ENCODE measurements around the gene KIF26B.

KIF26B gene

DNA sequence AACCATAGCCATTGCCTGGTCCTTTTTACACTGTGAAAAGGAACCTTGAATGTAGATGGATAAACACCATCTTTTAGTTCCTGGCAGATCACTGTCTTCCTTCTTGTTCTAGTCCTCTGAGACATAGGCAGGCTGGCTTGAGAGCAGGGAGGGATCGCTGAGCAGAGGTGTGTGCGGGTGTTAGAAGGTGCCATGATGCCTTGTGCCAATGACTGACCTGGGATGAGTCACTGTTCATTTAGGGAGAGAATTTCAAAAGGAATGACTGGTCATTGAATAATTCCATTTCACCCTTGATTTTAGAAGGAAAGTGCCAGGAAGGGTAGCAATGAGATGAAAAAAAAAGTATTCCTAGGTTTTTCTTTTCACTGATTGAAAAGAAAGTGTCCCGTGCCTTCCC is 383.9 kb downstream of the KIF26B start:
- DNase-seq, result no peak

DNA sequence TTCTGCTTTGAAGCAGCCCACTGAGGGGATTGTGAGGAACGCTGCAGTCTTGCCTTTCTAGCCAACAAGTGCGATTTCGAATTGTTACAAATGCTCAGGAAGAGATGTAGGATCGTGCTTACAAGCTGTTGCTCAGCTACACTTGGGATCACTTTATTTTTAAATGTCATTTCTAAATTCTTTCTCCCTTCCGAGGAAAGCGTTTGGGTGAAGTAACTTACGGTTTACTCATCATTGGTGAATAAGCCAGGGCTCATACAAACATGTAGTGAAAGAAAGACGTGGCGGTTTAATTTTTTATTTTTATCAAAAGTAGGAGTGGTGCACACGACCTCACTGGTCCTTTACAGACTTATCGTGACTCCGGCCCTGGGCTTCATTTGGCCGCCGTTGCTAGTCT is 386.6 kb downstream of the KIF26B start:
- no peak for DNase-seq

DNA sequence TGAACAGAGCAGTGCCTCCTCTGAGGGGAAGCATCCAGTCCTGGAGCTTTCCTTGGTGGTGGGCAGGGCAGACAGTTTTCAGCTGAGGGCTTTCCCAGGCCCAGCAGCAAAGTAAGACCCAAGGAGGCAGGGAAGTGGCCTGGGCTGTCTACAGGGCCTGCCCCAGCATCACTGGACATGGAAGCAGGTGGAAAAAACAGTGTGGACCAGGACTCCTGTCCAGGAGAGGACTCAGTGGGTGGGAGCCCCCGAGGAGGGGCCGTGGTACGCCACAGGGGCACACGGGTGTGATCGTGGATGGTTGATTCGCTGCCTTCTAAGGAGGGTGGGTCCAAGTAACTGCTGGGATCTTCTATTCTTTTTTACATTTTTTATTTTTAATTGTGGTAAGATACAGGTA is 387.6 kb downstream of the KIF26B start:
- DNase-seq, result no peak

DNA sequence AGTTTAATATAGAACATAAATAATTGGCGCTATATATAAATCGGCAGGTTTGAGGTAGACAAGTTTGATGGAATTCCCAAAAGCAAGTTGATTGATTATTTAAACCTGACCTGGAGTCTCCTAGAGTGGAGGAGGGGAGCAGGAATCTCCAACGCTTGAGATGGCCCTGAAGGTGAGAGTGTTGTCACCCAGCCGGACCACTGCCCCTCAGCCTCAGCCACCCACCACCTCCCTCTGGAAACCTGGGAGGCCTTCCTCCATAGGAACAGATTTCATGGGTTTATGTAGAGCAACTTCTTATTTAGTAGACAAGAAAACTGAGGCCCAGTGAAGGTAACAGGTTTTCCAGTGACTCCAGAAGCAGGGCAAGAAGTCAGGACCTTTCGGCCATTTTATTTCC is 389.5 kb downstream of the KIF26B start:
- DNase-seq, result no peak

DNA sequence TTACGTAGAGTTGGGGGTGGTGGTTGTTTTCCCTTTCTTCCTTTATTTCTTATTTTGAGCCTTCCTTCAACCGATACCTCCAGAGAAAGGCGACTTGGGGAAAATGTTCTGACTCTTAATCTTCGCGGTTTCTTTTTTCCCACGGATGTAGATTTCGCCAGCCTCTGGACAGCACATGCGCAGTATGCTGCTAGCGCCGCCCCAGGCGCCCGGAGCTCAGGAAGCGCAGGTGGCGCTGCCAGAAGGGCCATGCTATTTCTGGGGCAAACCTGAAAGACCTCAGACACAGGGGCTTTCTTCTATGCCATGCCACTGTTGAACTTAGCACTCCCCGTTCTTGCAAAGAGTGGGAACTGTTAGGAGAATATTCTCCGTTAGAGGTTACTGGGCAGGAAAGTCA is 392.1 kb downstream of the KIF26B start:
- no peak for DNase-seq

DNA sequence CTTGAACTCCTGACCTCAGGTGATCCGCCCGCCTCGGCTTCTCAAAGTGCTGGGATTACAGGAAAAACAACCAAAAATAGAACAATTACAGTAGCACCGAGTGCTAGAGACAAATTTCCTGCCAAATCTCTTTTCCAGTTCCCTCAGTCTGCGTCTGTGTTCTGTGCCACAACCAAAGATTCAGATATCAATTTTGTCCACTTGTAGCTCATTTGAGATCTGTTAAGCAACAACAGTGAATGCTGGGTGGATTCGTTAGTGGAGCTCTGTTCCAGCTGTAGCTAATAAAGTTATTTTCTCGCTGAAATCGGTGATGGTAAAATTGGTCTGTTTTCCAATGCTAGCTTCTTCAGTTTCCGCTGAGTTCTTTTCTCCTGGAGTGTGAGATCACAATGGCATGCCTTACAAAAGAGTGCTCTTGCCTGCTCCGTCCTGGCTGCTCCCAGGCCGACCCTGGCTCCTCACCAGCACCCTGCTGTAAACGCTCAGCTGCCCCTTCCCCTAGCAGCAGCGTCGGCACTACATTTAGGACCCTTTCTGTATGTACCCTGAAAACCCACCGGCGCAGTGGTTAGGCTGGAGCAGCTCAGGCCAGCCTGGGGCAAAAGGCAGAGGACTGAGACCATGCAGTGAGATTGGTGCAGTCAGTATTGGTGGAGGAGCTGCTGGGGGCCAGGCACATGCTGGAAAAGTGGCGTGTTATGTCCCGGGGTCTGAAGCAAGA is 395.4 kb downstream of the KIF26B start:
- no peak for DNase-seq

DNA sequence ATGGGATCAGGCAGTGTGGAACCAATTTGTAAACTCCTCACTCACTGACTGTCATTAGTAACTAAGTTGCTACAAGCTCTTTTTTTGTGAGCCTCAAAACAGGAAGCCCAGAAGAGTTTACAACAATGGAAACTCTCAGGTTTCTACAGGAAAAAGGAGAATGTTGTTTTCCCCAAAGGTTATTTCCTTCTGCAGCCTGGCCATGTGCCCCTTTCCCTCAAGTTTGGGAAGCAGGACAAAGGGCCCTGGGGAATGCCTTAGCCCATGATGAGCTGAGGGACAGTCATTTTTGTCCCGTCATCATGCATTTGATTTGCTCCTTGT is 395.9 kb downstream of the KIF26B start:
- DNase-seq, result no peak

DNA sequence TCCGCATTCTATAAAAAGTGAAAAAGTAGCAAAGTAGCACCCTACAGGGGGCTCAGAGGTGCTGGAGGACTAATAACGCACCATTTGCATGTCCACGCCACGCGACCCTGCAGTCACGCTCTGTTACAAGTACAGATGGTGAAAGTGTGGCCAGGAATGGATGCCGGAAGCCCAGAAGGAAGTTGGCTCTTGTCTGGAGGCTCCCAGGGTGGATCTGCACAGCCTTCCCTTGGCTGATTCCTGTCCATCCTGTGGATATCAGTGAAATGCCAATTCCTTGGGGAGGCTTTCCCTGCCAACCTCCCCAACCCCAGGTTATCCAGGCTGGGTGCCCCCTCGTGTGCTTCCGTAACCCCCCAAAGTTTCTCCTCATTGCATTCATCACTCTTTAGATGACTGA is 396.8 kb downstream of the KIF26B start:
- DNase-seq, result no peak

DNA sequence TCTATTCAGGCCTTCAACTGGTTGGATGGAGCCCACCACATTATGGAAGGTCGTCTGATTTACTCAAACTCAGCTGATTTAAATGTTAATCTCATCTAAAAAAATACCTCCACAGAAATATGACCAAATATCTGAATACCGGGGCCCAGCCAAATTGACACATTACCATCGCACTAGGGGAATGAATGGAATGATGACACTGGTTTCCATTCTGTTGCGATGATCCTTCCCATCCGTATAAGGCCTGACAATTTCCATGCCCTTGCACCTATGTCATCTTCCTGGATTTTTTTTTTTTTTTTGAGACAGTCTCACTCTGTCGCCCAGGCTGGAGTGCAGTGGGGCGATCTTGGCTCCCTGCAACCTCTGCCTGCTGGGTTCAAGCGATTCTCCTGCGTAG is 397.5 kb downstream of the KIF26B start:
- DNase-seq, result no peak

DNA sequence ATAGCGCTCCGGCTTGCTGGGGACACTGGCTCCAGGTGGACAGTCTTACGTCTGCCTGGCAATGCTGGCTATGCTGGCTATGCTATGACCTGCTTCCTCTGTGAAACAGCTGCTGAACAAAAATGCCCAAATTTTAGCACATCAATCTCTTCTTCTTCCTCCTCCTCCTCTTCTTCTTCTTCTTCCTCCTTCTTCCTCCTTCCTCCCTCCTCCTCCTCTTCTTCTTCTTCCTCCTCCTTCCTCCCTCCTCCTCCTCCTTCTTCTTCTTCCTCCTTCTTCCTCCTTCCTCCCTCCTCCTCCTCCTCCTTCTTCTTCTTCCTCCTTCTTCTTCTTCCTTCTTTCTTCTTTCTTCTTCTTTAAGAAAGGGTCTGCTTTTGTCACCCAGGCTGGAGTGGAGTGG is 401.3 kb downstream of the KIF26B start:
- DNase-seq, result no peak

DNA sequence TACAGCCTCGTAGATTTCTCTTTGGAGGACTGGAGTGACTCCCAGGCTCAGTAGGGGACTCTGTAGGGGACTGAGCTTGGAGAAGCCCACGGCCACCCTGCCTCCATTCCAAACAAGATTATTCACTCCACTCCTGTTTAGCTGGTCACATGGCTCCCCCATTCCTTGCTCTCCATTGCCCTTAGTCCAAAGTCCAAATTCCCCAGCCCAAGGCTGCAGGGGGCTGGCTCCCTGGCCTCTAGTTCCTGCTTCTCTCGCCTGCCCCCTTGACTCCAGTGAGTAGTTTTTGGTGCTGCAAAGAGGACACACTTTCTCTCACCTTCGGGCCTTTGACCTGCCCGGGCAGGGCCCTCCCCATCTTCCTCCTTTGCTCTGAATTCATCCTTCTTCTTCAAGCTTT is 403.3 kb downstream of the KIF26B start:
- DNase-seq, result no peak

DNA sequence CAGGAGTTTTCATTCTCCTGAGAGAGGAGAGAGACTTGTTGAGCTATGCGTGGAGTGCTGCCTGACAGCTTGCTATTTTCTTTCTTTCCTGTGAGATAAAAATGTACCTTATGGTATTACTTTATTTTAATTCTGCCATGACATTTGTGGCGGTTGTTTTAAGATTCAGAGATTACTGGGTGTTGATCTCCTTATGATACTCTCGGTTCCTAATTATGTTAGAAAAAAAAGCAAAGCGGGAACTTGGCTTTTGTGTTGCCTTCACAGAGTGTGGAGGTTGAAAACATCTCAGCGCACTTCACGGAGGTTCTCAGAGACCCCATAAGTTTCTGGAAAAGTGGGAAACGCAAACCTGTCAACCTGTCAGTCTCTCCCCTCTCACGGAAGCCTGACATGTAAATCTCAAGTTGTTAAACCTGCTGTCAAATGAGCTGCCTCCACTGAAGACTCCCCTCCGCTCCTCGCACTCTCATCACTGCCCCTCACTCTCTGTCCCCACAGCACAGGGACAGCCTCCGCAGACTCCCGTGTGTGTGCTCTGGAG is 405.6 kb downstream of the KIF26B start:
- DNase-seq, result no peak

DNA sequence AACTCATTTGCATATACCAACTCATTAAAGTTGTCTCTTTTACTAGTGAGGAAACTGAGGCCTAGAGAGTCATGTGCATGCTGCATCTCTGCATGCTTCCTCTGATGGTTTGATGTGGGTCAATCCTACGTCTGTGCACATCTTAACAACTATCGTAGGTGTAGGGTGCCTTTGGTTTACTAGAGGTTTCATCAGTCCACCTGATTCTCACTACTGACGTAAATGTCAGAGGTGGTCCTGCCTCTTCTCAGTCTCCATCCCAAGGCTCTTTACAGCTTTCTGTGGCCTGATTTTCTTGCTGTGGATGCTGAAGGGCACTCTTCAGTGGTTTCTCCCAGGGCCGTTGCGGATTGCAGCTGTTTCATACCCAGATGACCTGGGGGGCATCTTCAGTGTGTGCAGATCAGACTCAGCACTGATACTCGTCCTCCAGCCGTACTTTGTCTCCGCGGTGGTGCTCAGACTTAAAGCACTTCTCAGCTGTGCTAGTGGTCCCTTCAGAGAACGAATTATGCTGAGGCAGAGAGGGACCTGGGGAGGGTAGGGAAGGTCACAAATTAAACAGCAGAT is 407.0 kb downstream of the KIF26B start:
- DNase-seq, result no peak

DNA sequence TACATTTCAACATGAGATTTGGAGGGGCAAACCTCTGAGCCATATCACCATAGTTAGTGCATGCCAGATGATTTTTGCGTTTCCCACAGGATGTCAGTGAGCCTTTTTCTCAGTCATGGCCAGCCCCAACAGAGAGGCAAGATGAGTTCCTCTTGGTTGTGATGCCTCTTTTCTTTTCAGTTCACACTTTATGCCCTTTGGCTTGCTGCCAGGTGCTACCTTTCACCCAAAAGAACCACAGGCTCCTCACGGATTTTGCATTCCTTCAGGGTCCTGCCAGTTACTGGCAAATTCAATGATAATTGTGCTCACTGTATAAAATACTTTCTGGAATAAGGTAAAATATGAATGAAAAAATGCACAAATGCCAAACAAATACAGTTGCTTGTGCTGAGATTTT is 411.3 kb downstream of the KIF26B start:
- DNase-seq, result no peak

DNA sequence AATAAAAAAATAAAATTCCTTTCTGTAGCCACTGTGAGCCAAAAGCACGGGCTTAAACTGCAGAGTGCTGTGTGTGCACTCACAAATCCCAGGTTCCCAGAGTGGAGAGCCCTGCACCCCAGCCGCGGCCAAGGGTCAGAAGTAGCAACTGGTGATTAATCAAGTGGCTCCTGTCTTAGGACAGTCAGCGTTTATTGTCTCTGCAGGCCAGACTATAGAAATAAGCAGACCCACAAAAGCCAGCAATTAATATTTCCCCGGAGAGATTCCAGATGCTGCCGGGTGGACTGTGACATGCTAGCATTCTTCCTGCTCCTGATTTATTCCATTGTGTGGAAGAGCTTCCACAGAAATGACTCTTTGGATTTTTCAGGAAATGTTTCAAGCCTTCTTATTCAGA is 412.2 kb downstream of the KIF26B start:
- DNase-seq, result no peak

DNA sequence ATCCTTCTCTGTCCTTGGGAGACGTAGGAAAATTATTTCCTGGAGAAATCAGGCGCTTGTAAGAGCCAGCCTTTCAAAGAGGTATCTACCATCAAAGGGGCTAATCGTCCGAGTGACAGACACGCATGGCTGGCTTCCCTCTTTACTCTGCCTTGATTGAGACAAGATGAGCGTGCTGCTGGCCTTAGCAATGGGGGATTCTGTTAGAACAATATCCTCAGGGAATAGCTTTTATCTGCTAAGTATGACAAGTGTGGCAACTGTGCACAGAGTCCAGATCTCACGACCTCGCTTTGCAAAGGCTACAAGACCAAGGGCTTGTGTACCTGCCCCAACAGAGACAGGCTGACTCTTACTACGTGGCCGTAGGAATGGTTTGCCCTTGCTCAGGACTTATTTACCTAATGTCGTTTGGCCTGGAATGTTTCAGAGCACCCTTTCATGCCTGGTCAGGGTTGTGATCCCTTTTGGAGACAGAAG is 417.1 kb downstream of the KIF26B start:
- DNase-seq, result no peak

DNA sequence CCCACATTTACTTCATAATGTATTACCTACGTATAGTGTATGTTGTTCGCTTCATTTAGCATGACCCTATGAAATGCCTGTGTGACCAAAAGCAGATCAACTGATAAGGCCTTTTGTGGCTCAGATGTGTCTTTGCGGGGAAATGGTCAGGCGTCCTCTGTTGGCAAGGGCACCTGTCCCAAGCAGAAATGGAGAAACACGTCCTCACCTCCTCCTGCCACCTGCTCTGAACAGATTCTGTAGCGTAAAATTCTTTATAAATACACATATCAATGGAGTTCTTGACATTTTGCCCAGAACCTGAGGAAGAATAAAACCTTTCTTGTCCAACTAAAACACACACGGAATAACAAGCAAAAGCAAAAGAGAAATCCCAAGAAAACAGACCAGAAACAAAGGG is 417.9 kb downstream of the KIF26B start:
- no peak for DNase-seq

DNA sequence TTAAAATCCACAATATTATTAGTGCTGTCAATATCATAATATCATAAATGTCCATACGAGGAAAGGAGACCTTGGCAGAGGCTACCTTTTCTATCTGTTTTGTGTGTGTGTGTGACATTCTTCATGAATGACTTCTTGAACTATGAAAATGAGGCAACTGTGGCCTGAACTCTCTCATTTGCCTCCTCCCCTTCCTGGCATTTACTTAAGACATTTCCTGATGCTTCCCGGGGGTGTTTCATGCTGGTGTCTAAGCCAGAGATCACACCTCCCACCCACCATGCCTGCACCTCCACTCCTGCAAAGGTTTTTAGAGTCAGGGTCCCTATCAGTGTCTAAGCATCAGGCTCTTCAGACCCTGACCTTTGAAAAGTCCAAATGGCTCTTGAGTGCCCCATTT is 420.9 kb downstream of the KIF26B start:
- no peak for DNase-seq

DNA sequence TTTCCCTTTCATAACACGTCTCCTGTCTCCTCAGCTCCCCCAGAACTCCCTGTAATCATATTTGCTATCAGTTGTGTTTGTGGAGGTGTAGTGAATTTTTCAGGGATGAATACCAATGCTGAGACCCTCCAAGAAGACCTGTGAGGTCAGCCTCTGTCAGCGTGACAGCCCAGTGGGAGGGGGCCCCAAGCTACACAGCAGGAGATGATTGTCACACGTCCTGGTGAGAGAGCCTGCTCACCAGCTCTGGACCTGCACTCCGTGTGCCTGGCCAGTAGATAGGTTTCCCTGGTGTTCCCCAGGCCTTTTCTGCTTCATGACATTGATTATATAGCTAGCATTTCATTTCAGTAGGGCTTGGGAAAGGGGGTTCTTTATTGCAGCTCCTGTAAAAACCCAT is 421.5 kb downstream of the KIF26B start:
- no peak for DNase-seq

DNA sequence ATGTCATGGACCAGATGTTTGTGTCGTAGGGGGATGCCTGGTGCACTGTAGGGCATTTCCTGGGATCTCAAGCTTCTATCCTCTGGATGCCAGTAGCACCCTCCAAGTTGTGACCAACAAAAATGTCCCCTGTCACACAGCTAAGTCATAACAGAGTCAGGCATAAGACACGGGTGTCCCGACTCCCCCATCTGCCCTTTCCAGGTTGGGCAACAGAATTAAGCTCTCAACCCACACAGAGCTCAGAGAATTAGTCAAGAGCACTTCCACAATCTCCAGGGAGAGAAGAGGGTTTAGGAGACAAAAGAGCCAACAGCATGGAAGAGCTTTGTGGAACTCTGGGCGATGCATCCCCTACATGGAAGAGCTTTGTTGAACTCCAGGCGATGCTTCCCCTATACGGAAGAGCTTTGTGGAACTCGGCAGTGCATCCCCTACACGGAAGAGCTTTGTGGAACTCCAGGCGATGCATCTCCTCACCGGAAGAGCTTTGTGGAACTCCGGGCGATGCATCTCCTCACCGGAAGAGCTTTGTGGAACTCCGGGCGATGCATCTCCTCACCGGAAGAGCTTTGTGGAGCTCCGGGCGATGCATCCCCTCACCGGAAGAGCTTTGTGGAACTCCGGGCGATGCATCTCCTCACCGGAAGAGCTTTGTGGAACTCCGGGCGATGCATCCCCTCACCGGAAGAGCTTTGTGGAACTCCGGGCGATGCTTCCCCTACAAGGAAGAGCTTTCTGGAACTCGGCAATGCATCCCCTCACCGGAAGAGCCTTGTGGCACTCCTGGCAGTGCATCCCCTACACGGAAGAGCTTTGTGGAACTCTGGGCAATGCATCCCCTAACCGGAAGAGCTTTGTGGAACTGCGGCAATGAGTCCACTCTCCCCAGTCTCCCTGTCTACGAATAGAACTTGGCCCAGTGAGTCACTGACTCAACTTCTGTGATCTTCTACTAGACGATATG is 422.7 kb downstream of the KIF26B start:
- no peak for DNase-seq

DNA sequence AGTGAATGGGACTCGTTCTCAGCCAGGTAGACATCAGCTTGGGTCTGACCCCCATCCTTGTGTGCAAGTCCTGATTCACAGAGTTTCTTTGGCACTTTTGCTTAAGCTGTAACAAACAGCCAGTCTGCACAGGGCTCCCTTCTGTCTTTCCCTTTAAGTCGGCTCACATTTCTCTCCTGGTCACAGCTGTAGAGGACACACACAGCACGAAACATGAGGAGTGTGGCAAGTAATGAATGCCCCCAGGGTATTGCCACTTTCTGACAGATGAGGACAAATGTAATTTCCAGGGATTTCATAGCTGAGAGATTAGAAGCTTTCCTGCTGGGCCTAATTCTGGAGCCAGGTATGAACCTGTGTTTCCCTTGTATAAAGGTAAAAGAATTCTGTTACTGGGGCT is 423.5 kb downstream of the KIF26B start:
- DNase-seq, result no peak

DNA sequence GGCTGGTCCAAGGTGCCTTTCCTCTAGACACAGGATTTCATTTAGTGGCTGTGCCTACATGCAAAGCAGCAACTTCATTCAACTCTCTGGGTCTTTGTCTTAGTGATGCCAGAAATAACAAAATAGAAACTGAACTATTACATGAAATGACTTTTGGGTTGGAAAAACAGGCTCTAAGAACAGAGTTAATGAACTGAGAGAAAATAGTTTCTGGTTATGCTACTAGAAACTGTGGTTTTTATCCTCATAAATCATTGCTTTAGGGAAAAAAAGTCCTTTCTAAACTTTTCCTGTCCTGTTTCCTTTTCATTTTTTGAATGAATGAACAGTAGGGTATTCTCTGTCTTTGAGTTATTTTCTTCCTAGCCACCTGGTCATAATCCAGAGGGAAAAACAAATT is 424.0 kb downstream of the KIF26B start:
- DNase-seq, result no peak

DNA sequence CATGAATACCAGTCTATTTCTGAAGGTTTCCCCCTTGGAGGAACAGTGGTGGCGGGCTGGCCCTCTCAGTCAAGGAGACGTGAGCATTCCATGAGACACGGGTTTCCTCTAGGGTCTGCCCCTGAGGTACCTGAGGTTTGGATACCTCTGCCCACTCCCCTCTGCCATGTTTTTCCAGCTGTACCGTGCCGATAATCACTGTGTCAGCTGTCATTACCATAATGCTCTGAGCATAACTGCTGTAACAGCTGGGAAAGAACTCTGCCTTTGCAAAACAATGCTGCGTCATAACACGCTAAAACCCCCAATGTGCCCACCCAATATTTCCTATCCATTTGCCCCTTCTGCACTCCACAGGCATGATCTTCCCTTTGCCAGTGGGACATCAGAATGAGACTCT is 425.1 kb downstream of the KIF26B start:
- DNase-seq, result no peak

DNA sequence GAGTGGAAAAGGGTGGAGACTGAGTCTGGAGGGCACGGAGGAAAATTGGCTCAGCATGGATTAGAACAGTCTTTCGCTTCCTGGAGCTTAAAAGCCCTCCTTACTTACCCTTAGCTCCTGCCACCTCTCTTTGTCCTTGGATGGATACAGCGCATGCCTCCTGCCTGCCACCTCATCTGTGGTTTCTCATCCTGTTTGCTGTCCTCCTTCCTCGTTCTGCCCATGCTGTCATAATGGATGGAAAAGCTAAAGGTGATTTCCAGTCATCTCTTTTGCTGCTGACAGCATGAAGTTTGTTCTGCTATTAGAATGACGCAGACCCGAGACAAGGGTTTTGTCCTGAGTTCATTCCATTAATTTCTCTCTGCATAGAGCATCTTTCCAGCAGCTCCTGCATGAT is 425.9 kb downstream of the KIF26B start:
- no peak for DNase-seq
